ENCODE measurements around the gene ULK4. TPM values are rescaled to one million over a fixed set of nuclear protein-coding genes. Genes with fewer than 3 reads are reported as not detected.
"Not testable (repeated sequence)": the region's sequence is repeated elsewhere in the genome, so short reads cannot be mapped to it uniquely, and the experiment has no call there.

The ULK4 gene
- polyA plus RNA-seq, 1 donor = 6.3 TPM

- DNase-seq = no peak
These were observed 383.1 kb downstream of the ULK4 start for GRCh38 chr3:41578798-41579197.

GRCh38 chr3:41575724-41576123 lies 386.2 kb downstream of the ULK4 start:
- DNase-seq = no peak

DNA sequence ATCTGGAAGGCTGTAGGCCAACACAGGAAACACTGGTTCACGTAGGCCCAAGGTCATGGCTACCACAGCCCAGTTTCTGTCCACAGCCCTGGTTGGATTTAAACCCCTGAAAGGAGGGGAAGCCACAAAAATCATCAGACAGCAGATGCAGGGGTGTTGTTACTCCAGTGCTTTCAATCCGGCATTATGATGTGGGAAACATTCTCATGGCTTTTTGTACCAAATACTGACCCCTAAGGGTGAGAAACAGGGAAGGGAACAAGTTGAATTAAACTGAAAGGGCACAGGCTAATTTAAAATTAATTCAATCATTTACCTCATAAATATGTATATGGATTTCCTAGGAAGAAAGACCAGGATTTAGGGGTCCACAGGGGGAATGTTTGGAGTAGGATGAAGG lies 387.0 kb downstream of the ULK4 start:
- no peak for DNase-seq

DNA sequence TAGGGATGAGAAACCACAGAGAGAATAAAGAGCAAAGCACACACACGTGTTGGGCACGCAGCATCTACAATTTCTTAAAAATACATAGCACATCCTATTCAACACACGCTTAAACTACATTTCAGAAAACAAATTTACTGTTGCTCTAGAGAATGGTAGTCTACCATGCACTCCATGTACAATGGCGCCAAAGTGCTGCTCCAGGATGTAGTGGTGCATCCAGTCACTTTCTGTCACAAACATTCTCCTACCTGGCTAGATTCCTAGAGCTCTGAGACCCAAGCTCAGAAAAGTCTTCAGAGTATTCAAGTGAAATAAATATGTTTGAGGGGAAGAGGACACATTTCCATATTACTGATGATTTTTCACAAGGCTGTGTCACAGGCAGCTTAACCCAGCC lies 388.3 kb downstream of the ULK4 start:
- DNase-seq = no peak

DNA sequence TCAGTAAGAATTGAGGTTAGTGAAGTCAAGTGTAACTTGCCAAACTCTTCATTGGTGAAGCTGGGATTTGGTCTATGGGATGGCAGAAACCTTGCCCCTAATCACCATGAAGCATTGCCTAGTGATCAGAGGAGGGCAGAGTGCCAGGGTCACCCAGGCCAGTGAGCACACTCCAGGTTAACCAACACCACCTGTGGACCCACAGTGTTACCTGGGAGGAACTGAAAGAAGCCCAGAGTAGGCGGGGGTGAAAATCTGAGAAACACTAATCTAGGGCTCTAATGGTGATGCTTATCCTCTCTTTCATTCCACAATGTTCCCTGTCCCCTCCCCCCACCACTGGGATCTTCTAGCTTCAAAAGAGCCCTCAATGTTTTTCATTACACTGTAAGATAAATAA lies 389.8 kb downstream of the ULK4 start:
- no peak for DNase-seq

GRCh38 chr3:41569632-41570305 lies 392.1 kb downstream of the ULK4 start:
- no peak for DNase-seq

DNA sequence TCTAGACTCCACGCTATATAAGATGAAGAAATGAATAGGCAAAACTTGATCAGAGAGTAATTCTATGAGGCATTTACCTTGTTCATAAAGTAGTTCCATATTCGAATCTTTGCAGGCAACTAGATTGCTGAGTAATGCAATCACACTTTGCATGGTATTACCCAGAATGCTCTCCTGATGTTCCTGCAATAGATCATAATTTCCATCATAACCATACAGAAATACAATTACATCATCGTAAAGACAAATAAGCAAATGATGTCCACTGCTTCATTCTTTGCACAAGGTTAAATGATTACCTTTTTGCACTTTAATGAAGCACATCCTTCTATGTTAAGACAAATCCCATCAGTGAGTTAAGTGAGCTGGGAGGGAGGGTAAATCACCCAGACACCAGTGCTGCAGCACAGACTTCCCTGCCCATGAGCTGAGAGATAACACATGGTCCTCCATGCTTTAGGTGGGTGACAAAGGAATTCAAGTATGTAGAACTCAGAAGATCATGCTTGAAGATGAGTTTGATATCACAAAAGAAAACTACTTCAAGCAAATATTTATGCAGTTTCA lies 395.9 kb downstream of the ULK4 start:
- DNase-seq = no peak

- no peak for DNase-seq
These were observed 396.9 kb downstream of the ULK4 start for GRCh38 chr3:41565003-41565402.

- not testable (repeated sequence) for DNase-seq
These were observed 405.7 kb downstream of the ULK4 start for GRCh38 chr3:41556245-41556644.

- no peak for DNase-seq
These were observed 428.9 kb downstream of the ULK4 start for GRCh38 chr3:41532976-41533375.

DNA sequence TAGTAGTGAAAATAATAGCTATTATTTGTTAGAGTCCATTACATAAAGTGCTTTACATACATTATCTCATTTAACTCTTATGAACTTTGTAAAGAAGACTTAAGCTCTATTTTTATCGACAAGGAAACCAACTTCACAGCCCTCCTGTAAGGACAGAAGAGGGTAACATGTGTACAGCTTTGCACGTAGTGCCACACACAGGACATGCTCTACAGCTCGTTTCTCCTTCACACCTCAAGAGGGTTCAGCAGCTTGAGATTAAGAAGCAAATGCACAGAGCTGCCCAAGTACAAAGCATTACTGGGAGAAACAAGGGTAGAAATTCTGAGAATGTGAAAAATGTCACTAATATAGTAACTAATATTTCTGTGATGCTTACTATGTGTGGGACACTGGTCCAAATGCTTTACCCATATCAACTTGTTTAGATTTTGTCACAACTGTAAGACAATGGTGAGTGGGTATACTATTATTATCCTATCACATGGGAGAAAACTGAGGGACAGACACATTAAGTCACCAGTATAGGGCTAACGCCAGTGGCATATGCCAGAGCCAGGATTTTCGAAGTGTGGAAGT lies 434.8 kb downstream of the ULK4 start:
- DNase-seq = no peak

DNA sequence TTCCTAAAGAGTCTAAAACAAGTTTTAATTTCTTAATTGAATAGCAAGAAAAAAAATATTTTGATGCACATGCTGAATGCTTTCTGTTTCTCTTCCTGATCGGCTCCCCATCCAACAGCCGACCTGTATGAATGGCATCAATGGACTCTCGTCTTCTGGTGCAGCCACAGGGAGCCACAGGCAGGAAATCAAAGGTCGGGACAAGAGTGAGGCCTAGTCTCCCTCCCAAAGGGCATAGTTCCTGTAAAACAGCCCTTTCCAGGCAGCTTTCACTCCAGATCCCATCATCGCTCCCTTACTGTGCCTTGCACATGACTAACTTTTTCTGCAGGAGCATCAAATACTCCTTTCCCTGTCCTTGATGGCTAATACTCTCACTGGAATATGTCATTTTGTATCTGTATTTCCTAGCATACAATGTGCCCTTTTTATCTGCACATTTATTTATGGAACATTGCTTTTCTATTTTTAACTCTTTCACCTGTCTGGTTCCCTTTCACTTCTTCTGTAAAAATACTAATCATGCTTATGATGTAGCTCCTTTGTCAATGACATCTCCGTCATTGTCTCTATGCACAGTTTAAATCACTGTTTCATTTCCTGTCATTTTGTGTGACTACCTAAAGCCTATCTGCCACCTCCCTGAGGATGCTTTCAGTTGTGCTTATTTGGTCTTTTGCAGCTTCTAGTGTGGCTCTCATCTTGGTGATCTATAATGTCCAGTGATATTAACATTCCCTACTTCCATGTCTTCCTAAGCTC lies 436.4 kb downstream of the ULK4 start:
- DNase-seq = no peak

DNA sequence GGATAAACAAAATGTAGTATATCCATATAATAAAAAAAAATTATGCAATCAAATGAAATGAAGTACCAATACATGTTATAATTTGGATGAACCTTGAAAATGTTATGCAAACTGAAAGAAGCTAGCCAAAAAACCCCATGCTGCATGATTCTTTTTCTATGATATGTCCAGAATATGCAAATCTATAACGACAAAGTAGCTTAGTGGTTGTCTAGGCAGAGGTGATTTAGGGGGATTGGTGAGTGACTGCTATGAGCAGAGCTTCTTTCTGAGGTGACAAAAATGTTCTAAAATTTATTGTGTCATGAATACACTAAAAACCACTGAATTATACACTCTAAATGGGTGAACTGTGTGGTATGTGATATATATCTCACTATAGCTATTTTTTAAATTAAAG lies 438.0 kb downstream of the ULK4 start:
- no peak for DNase-seq

DNA sequence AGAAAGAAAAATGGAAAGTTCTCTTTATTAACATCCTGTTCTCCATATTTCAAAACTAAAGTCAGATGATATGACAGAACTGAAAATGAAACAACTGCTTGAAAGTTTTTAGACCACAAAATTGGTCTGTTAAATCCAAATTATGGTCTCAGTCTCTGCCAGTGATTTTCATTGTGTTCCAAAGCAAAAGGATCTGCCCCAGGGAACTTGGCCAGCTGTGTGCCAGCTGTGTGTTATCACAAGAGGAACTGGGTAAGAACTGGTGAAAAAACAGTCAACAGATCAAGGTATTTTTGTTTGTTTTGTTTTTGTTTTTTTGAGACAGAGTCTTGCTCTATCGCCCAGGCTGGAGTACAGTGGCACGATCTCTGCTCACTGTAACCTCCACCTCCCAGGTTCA lies 439.3 kb downstream of the ULK4 start:
- no peak for DNase-seq

DNA sequence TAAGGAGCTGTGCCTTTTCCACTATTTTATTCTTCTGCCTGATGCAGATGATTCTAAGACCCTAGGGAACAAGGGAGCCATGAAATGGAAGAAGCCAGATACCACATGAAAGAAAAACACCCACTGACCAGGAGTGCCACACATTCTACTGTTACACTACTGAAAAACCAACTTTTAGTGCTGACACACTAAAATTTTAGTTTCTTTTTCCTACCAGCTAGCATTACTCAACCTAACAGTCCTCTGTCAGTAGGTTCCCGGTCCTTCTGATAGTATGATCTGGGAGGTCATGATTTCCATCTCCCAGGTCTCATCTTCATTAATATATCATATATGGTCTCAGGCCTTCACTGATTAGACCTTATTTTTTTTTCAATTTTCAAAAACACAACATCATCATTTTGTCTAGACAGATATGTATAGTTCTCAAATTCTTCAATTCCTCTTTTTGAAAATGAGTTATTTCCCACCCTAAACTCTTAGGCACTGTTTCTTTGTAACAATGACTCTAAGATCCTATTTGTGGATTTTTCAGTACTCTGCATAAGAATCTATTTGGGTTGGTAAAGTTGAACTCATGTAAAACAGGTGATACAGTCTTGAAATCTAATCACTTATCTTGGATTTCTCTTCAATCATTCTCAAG lies 440.8 kb downstream of the ULK4 start:
- no peak for DNase-seq

DNA sequence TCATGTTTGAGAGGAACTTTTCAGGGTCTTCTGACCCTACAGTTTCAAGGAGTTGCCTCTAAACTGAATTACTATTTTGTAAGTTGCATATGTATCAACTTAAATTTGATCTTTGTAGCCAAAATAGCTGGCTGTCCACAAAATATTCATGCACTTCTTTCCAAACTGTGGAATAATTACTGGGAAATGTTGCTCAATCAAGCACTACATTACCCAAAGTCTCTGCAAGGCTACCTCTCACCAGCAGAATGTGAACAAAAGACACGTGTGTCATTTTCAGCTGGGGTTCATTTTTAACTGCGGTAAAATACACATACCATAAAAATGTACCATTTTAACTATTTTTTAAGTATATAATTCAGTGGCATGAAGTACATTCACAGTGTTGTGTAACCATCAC lies 442.2 kb downstream of the ULK4 start:
- DNase-seq = no peak

- peak; percentile 21 for DNase-seq
These were observed 443.3 kb downstream of the ULK4 start for GRCh38 chr3:41518626-41519025.

- DNase-seq = no peak
These were observed 453.7 kb downstream of the ULK4 start for GRCh38 chr3:41508063-41508696.

DNA sequence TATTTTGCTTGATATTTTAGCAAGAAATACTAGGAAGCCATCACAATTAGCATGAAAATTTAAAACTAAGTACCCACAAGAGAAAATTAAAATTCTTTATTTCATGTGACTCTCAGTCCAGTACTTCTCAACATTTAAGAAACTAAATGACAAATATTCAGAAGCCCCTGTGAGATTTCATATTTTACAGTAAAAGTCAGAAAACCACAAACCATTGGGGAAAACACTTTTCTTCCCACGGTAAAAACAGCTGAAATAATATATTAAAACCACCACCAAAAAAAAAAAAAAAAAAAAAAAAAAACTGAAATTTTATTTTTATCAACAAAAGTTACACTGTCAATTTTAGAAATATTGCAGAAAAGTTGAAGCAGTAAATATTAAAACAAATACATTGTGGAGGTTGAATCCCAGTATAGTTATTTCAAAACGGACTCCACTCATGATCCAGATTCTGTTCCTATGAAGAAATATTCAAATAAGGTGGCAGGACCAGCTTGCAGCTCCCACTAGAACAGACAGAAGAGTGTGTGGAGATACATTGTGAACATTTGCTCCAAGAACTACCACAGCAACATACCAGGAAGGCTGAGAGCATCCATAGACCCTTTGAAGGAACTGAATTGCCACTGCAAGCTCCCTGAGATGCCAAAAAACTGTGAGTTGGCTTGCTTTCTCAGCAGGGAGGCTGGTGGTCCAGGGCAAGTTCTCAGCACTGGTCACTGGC lies 454.4 kb downstream of the ULK4 start:
- DNase-seq = no peak

DNA sequence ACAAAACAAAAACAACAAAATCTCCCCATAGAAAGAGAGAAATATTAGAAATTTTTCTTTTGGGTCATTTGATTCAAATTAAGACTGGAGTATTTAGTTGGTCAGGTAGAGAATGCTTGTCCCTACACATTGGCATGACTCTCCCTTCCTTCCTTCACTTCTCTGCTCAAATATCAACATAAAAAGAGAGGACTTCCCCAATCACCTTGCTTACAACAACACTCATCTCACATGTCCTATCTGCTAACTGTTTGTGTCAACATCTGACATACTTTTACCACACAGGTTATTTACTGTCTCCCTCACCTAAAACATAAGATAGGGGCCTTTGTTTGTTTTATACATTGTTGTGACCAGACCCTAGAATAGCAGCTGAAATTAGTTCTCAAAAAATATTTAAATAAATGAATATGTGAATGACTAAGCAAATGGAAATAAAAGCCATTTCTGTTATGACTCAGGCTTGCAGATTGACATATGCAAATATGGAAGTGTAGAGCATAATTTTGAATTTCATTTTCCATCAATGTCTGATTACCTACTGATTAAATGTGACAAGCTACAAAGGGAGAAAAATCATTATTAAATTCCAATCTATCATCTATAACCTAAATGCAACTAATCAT lies 457.8 kb downstream of the ULK4 start:
- no peak for DNase-seq

DNA sequence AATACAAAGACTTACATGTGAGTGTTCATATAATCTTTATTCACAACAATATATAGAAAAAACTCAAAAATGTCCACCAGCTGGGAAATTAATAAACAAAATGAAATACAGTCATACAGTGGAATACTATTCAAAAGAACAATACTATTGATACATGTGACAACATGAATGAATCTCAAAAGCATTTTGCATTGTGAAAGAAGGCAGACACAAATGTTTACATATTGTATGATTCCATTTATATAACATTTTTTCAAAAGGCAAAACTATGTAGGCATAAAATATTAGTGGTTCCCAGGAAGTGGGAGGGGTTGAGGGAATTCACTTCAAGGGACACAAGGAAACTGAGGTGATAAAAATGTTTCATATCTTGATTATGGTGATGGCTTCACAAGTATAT lies 459.4 kb downstream of the ULK4 start:
- DNase-seq = no peak

Measured in left kidney (tissue), 2 donors.